Activated CD8-positive, alpha-beta memory T cell treated with anti-CD3 and anti-CD28 coated beads, Interleukin-2, amount 50 U/mL, for 24 hours (primary cell): ENCODE results near the gene TBXA2R.
A peak's percentile ranks its signal among the peaks of the same experiment; 100 is the strongest.
"Not testable (repeated sequence)": the region's sequence is repeated elsewhere in the genome, so short reads cannot be mapped to it uniquely, and the experiment has no call there.

ENCODE experiments used
- DNase-seq: peaks from one replicate; pipeline ENCODE4 v3.0.0-alpha.2; 2020; ENCODE audit errors: extremely low read depth

TBXA2R gene

GRCh38 chr19:3606690-3607289 lies at the start of gene TBXA2R:
TSS of gene TBXA2R (minus strand) at chr19:3606875. CDS start at chr19:3600634, 6,241 bp downstream.
- peak; percentile 26 for DNase-seq

DNA sequence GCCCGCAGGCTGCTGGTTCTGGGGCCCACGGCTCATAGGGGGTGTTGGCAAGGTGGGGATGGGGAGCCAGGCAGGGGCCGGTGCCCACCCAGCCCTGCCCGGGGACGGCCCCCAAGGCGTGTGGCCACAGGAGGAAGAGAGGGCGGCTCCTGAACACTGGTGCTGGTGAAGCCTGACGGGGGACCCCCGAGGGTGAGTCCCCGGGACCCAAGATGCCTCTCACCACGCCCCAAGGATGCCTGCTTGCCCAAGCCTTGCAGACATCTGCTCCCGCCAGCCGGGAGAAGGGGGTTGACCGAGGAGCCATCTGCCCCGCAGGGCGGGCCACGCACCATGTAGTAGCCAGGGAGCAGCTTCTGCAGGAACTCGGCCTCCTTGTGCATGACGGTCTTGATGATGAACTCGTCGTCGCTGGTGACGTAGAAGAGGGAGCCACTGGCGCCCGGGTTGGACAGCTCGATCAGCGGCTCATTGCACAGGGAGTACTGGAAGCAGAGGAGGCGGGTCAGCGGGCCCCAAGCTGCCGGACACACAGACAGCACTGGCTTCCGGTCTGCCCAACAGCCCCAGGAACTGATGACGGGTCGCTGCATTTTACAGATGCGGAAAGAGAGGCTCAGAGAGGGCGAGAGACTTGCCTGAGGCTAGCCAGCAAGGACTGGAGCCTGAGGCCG lies 49.5 kb upstream of the TBXA2R start:
- no peak for DNase-seq

DNA sequence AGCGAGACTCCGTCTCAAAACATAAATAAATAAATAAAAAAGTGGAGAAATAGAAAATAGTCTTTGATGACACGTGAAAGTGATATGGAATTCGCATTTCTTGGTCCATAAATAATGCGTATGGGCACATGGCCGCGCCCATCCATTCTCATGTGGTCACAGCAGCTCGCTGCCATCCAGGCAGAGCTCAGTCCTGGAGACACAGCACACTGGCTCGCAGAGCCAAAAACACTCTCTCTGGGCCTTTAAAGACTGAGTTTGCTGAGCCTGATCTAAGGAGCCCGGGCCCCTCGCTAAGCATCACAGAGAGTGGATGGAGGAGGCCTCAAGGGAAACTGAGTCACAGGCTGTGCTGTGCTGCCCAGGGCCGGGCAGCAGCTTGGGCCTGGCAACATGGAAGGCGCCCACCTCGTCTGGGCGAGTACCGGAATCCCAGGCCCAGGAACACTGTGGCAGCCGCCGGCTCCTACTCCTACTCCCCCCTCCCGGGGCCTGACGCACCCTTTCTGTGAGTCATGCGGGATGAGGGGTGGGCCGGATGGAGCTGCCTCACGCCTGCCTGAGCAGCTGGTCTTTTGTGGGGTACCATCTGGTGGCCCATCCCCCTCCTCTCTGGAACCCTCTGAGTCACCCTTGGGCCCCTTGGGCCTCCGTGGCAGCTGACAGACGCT lies 48.9 kb upstream of the TBXA2R start:
- no peak for DNase-seq

DNA sequence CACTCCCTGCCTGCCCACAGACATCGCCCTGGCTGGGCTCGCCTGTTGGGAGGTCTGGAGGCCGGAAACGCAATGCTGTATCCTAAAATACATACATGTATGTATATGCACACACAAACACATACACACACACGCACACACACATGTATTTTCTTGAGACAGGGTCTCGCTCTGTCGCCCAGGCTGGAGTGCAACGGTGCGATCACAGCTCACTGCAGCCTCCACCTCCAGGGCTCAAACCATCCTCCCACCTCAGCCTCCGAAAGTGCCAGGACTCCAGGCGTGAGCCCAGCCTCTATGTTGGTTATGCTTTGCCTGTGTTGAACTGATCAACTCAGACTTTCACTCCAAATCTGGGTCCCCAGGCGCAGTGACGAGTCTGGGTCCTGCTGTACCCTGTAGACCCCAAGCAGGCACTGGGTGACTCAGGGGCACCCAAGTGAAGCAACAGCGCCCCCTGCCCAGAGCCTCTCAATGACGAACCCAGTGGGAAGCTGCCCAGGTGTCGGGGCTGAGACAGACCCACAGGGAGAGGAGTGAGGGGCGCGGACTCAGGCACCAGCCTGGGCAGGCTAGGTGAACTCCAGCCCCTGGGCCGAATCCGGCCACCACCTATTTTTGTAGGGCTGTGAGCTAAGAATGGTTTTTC lies 47.3 kb upstream of the TBXA2R start:
- no peak for DNase-seq

DNA sequence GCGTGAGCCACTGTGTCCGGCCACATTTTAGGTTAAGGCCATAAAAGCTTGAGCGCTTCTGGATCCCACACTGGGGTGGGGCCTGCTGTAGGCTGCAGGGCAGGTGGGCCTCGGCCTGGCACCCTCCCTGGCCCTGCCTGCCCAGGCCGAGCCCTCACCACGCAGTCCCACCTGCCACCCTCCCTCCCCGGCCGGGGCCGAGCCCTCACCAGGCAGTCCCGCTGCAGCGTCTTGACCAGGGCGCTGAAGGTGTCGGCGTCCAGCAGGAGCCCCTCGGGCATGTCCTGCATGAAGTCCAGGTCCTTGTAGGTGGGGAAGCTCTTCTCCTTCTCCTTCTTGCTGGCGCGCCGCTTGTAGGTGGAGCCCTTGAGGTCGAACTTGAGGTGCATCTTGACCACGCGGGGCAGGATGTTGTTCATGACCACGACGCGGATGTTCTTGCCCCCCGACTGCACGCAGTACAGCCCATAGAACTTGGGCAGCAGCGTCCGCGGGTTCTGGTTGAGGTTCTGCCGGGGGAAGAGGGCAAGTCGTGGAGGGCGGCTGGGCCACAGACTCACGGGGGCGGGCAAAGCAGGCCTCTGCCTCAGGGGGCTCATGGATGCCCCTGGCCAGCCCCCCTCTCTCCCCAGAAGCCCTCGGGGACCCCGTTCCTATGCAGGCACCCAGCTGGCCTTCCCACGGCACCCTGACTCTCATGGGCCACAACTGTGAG lies 46.6 kb upstream of the TBXA2R start:
- no peak for DNase-seq

DNA sequence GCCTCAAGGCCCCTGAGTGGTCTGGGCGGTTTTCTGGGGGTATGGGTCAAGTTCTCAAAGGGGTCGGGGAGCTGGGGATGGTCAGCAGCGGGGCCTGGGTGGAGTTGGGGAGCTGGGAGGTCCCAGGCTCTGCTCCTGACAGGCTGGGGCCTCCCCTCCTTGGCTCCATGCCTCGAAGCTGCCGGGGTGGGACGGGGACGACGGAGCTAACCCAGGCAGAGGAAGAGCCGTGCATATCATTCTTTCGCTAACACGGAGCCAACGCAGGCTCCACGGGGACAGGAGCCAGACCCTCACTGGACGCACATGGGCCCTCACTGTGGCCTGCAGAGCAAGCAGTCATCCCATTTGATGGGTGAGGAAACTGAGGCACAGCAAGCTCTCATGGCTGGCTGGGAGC lies 45.7 kb upstream of the TBXA2R start:
- no peak for DNase-seq

- DNase-seq, result no peak
Measured at GRCh38 chr19:3651684-3652083, 45.0 kb upstream of the TBXA2R start.

- no peak for DNase-seq
Measured at GRCh38 chr19:3649888-3650287, 43.2 kb upstream of the TBXA2R start.

DNA sequence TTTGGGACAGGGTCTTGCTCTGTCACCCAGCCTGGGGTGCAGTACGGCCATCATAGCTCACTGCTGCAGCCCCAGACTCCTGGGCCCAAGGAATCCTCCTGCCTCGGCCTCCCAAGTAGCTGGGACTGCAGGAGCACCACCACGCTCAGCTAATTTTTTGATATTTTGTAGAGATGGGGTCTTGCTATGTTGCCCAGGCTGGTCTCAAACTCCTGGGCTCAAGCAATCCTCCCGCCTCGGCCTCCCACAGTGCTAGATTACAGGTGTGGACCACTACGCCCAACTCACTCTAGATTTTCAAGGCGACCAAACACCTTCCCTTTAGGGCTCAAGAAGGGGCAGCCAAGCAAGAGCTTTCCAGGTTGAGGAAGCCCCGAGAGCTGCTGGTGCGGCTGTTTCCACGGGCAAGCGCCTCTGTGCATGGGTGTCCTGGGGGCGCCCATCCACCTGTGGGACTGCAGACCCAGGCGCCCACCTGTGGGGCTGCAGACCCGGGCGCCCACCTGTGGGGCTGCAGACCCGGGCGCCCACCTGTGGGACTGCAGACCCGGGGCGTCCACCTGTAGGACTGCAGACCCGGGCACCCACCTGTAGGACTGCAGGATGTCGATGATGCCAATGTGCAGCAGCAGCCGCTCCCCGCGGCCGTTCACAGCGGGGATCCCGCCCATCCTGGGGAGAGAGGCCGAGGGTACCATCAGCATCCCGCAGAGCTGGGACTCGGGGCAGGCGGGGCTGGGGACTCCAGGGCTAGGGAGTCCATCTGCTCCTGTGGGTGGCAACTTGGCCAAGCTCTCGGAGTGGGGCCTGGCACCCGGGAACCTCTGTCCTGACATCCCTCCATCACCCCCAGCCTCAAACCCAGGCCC lies 41.6 kb upstream of the TBXA2R start:
- DNase-seq, result no peak

GRCh38 chr19:3647102-3647501 lies 40.4 kb upstream of the TBXA2R start:
- not testable (repeated sequence) for DNase-seq

DNA sequence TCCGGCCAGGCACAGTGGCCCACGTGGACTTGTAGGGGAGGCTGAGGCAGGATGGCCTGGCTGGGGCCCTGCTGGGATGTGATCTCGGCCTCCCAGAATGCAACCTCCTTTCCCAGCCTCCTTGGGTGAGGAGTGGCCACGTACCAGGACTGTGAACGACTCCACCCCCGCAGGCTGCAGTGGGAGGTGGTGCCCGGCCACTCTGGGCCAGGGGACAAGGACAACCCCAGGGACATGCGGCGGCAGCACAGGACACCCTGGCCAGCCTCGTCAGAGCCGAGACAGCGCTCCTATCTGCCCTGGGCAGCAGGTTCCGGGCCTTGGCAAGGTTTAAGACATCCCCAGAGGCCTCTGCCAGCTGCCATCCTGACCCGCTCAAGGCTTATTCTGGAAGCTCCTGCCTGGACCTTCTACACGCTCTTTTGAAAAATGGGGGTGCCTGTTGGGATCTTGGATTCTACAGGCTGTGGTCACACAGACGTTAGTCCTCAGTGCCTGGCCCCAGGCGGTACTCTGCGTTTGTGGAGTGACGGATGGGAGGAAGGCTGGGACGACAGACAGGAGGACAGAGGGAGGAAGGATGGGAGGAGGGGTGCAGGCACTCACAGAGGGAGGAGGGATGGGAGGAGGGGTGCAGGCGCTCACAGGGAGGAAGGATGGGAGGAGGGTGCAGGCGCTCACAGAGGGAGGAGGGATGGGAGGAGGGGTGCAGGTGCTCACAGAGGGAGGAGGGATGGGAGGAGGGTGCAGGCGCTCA lies 39.8 kb upstream of the TBXA2R start:
- no peak for DNase-seq

GRCh38 chr19:3645726-3646125 lies 39.1 kb upstream of the TBXA2R start:
- DNase-seq, result no peak

- no peak for DNase-seq
Measured at GRCh38 chr19:3645067-3645396, 38.4 kb upstream of the TBXA2R start.

DNA sequence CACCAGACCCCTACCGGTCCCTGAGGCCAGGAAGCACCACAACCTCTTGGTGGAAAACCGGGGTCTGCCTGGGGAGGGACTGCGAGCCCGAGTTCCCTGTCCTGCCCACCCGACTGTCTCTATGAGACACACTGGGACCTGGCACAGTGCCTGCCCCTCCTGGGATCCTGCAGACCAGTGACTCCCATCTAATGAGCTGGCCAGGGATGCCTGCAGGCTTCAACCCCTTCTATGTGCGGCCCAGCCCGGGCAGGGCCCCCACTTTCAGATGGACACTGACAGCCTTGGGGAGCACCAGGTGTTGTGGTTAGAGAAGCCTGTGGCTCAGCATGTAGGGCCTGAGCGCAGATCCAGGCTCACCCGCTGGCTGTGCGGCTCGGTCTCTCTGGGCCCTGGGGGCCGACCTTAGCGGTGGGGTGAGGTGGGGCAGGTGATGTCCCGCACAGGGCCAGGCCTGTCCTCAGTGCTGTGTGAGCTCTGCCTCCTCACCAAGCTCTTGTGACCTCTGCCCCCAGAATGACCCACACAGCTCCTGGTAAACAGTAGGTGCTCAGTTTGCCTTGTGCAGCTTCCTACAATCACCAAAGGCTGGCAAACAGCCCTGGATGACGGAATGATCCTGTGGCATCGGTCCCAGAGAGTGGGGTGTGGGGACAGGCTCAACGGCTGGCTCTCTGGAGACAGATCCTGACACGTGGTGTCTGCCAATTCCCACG lies 37.8 kb upstream of the TBXA2R start:
- no peak for DNase-seq

DNA sequence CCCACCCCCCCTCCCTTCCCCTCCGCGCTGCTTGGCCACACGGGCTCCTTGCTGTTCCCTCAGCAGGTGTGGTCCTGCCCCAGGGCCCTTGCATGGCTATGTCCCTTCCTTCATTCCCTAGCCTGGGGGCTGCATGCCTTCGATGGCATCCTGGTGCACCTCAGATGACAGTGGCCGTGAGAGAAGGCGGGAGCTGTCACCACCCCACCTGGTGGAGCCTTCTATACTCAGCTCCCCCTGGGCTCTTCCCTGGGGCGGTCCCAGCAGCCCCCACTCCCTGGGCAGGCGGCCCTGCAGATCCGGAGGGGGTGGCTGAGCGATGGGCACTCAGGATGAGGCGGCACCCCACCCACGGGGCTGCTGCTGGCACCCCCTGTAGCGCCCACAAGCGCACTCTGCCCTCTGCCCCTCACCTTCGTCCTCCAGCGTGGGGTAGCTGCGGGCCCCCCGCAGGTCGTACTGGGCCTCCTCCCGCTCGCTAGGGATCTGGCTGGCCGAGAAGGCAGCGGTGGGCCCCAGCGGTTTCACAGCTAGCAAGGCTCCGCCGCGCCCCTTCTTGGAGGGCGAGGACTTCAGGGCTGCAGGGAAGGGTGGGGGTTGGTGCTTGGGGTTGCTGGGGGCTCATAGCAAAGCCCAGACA lies 37.1 kb upstream of the TBXA2R start:
- DNase-seq, result no peak

- no peak for DNase-seq
Measured at GRCh38 chr19:3642987-3643673, 36.5 kb upstream of the TBXA2R start.

DNA sequence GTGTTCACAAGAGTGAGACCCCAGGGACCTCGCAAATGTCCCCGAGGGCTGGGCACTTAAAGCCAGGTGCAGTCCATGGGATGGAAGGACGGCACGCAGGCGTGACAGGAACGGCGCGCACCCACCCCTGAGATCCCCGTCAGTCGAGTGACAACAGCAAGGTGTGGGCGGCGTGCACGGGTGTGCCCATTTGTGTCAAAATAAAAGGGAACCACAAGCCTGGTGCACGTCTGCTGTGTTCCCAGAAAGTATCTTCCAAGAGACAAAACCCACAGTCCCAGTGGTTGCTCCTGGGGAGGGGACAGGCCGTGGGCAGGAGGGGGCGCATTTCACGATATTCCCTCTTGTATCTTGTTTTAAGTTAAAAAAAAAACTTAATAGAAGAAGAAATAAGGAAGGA lies 35.6 kb upstream of the TBXA2R start:
- DNase-seq, result no peak

DNA sequence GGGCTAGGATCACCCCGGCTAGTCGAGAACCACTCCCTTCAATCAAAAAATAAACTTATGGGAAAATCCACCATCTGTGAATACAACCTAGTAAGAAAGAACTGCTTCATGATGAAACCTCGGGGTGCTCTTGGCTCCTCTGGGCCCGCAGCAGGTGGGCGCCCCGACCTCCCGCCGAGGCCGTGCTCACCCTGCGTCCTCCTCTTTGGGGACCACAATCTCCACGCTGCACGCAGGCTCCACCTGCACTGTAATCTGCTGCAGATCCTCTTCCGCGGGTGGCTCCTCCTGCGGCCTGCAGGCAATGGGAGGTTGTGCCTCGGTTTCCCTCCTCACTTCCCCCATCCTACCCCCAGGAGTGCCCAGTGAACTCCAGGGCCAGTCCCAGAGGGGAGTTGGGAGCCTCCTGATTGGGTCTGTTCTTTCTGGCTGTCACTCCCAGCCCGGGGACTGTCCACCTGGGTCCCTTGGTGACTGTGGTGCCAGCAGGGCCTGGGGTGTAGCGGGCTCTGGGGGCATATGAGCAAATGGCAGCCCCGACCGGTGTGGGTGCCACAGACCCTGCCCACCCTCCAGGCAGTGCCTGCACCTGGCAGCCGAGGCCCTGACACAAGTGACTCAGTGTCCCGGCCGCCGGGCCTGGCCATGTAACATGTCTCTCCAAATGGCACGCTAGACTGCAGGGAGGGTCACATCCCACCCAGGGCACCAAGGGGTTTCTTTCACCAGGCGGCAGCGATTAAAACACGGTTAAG lies 35.0 kb upstream of the TBXA2R start:
- no peak for DNase-seq
